Right lung (tissue), 5 donors: Measurements from ENCODE around the gene RFX3. TPM values are rescaled to one million over a fixed set of nuclear protein-coding genes. Genes with fewer than 3 reads are reported as not detected.
A peak's percentile ranks its signal among the peaks of the same experiment; 100 is the strongest.

Experiments
- DNase-seq, 2 donors: peaks; one replicate each; pipeline ENCODE4 v3.0.0-alpha.2; 2013
- polyA plus RNA-seq, 5 donors: library from polyadenylated mRNA; unstranded; fragments of 120-200 nt; gene quantifications; one replicate each; pipeline versions ENCODE4 v1.2.1 to v1.2.3, GENCODE V29; 2013; ENCODE audit warnings: inconsistent platforms in 1 of 5, low replicate concordance in 1 of 5; ENCODE audit not compliant: insufficient read length in 5 of 5, insufficient read depth in 1 of 5

The RFX3 gene
- polyA plus RNA-seq, 5 donors, result 10.7 to 21.3 (median 19.6) TPM

DNA sequence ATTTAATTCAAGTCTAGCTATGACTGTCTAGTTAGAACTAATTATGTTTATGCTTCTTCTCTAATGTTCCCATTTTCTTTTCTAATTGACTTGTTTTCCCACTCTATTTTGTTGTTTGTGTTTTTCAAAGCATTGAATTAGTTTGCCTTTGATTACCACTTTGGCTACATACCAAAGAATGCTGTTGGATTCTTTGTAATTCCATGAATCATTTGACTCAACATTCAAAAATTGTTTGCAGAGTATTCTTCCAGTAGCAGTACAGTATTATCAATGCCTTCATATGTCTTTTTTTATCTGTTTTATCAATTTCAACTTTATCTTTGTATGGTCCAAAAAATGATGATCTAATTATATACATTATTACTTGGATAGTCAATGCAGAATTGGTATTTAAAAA is 288.7 kb downstream of the RFX3 start:
- no peak for DNase-seq

DNA sequence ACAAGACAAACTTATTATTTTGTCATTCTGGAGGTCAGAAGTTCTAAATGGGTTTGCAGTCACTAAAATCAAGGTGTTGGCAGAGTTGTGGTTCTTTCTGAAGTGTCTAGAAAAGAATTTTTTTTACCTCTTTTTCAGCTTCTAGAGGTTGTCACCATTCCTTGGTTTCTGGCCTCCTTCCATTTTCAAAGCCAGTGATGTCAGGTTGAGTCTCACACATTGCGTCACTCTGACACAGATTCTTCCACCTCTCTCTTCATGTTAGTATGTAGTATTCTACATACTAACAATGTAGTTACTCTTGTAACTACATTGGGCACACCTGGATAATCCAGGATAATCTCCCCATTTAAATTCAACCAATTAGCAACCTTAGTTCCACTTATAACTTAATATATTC is 290.3 kb downstream of the RFX3 start:
- no peak for DNase-seq

DNA sequence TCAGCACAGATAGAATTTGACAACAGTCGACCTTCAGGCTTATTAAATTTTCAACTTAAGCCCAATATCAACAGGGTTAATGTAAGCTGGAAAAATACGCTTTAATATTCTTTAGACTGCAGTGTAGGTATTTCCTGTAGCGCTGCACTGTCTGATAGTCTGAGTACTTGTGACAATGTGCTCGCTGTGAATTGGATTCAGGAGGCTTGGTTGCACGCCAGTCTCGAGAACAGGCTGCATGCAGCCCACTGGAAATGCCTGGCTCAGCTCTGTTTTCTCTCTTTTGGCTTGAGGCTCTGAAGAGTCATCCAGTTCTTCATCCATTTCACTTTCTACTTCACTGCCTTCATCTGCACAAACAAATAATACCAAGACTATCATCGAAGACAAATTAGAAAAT is 300.9 kb downstream of the RFX3 start:
- DNase-seq, result peak in 1 of 2 donors; percentile 14

GRCh38 chr9:3215658-3216057 is 310.1 kb downstream of the RFX3 start:
- DNase-seq, result no peak

- no peak for DNase-seq
Observed at GRCh38 chr9:3214741-3215140, 311.1 kb downstream of the RFX3 start.

DNA sequence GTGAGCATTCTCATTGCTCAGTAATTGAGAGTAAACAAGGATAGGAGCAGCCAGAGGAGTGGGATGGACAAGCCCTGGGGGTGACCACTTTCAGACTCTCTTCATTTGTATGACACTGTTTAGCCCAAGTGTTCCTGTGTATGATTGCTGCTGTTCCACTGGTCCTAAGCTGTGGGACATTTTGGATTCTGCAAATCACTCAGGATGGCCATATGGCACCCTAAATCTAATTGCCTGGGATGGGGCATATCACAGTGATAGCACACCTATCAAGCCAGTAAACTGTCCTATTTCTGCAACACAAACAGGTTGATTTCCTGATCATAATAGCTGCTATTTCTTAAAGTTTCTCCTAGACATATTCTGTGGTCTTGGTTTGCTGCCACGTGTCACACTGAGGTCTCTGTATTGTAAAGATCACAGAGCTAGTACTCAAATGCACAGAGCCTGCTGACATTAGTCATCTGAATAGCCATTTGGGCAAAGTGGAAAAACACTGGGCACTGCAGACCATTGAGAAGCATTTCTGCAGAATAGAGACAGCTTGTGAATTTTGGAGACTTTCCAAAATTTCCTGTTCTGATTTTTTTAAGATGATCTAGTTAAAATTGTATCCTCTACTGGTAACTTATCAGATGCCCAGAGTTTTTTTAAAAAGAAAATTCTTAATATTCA is 320.2 kb downstream of the RFX3 start:
- no peak for DNase-seq

- no peak for DNase-seq
Observed at GRCh38 chr9:3200331-3200774, 325.4 kb downstream of the RFX3 start.

DNA sequence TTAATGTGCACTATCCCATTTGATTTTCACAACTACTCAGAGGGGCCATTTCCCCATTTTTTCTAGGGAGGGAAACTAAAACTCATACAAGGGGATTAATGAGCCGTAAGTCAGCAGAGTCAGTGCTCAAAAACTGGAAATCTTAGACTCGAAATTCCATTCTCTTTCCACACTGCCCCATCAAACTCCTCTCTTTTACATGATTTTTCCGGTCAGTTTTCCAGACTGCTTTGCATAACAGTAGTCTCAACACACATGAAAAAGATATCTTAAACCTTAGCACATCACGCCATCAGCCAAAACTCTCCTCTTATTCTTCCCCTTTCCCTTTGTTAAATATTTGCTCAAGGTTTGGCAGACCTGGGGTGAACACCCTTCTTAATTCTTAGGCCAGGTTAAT is 332.0 kb downstream of the RFX3 start:
- no peak for DNase-seq

DNA sequence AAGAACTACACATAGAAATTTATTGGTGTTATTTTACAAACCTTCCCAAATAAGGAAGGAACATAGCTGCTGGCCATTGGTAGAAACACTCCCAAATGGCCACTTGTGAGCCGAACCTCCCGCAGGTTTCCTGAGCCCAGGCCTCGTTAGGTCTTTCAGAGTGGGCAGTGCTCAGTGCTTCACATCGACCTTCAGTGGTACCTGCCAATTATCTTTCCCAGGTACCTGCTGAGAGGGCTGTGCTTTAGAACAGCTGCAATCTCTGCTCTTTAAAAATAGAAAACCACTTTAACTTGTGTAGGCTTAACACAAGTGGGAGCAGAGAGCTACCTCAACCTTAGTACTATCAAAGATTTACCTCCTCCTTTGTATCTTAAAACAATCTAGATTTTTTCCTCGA is 334.1 kb downstream of the RFX3 start:
- DNase-seq, result no peak

DNA sequence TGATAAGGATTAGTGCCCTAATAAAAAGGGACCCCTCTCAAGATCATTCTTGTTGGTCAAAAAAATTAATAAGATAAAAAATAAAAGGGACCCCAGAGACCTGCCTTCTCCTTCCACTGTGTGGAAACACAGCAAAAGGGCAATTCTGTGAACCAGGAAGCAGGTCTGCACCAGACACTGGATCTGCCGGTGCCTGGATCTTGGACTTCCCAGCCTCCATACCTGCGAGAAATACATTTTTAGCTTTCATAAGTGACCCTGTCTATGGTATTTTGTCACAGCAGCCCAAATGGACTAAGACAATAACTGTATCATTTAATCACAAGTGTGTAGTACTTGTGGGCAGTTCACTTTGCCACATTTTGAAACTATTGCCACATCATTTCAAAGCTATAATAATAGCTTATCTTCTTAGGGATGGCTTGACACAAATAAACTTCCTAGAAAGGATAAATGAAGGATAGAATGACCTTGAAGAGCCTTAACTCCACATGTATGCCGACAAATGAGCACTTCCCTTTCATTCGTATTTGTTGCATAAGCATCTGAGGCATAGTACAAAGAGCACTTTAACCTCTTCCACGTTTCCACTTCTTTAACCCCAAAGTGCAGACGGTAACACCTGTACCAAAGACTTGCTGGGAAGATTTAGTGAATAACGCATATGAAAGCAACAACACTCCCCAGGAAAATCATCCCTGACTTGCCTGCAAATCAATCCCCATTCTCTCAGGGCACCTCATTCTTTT is 336.5 kb downstream of the RFX3 start:
- no peak for DNase-seq

- no peak for DNase-seq
Observed at GRCh38 chr9:3186751-3187150, 339.1 kb downstream of the RFX3 start.

GRCh38 chr9:3181049-3181953 is 344.5 kb downstream of the RFX3 start:
- DNase-seq, result peak; percentile 37 to 42

DNA sequence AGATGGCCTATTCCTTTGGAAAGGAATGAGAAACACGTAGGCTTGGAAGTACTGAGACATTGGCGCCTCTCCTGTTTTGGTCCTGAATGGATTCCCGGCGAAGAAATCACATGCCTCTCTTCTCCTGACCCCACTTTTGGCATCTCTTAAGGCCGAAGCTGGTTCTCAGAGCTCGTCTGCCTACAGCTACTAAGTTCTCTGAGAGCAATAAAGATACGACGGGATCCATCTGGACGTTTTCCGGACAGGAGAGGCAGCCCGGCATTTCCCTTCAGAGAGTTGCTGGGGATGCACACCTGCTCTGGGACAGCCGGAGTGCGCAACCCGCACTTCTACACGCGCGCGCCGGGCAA is 345.1 kb downstream of the RFX3 start:
- no peak for DNase-seq

DNA sequence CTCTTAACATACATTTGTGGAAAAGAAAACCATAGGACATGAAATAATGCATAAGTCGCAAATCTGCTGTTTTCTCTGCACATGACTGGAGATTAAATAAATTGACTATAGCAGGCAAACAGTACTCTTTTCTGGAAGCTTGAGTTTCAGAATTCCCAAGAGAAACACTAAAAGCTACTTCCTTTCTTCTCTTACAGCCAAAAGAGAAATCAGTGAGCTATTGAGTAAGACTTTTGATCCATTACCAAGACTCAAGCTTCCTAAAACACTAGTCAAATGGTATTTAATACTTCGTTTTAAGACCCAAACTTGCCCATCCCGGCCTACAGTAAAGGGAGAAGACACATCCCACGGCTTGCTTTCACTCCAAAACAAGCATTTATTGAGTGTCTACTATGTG is 346.1 kb downstream of the RFX3 start:
- no peak for DNase-seq

GRCh38 chr9:3177936-3178335 is 347.9 kb downstream of the RFX3 start:
- DNase-seq, result no peak

DNA sequence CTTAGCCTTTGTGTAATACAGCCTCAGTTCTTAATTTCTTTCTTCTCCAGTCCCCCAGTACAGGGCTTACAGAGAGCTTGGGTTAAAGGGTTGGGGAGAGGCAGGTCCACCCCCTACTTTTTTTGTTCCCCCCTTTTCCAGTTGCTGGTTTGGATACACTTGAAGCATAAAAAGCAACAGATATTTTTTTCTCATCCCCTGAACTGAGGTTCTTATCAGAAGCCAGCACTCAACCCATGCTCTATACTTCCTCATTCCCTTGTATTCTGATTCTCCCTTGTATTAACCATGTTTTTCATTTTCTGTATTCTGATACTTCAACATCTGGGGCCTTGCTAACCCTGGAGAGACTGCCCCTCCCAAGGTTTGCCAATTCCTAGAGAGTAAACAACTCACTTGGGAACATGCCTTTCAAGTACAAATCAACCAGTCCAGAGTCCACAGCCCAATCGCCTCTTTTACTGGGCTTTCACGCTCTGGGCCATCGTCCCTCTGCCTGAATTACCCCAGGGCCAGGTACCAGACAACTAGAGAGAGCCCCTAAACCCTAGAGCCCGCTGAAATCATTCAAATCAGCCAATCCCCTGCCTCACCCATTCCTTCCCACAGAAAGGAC is 348.5 kb downstream of the RFX3 start:
- DNase-seq, result no peak

DNA sequence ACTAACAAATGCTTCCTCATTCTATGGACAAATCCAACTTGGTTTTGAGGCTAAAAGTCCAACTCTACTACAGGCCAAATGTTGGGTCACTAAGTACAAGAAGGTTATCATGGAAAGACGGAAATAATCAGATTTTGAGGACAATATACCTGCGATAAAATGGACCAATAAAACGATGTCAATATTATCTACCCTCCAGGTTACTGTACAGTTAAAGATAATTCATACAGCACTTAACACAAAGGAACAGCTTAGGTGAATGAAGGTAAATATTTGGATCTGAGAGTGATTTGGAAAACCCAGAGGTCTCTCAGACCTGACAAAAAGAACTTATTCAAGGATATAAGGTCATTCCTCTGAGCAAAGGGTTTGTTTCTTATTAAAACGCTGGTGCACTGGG is 352.4 kb downstream of the RFX3 start:
- DNase-seq, result no peak

DNA sequence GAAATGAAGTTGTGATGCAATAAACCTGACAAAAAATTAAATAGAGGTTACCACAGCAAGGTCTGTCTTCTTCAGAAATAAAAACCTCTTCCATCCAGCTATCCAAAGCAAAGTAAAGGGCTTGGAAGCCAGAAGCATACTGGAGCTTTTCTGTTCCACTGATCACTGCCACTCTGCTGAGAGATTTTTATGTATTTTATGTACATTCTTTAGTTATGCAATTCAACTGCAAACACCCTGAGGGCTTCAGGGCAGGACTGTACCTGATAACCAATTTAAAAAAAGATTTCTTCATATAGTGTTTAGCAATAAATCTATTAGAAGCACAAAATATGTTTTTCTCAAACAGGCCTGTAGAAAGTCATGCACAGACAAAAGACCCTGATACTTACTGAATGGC is 355.0 kb downstream of the RFX3 start:
- no peak for DNase-seq
